ENCODE data around the gene INHBC.

The INHBC gene

GRCh38 chr12:57428965-57429364, 5.6 kb upstream of the INHBC start:
- no peak for DNase-seq (ENCODE audit: low read depth in 1 of 2, low spot score in 1 of 2)
- no peaks in the 10 kb centered on the region for H3K27me3 ChIP-seq (ENCODE audit: insufficient read depth, poor library complexity, severe bottlenecking)
- TF ChIP-seq CTCF (IDR thresholded peaks at IDR 0.05; ENCODE audit: insufficient read depth, low read length), result no peak
- TF ChIP-seq POLR2AphosphoS5 (IDR thresholded peaks at IDR 0.05; ENCODE audit: low read depth), result no peak
- no peak for TF ChIP-seq REST (IDR thresholded peaks at IDR 0.05; ENCODE audit: insufficient replicate concordance, low read depth)
- TF ChIP-seq SPI1 (IDR thresholded peaks at IDR 0.05; ENCODE audit: borderline replicate concordance, low read depth), result no peak
- no peak for TF ChIP-seq GABPA (IDR thresholded peaks at IDR 0.05; ENCODE audit: low read depth)
- no peak overlapping the region for H3K4me3 ChIP-seq (replicated peaks; ENCODE audit: insufficient read depth, low read length)
- H3K27ac ChIP-seq (replicated peaks), result peak overlapping the region; percentile 89

- no peak for DNase-seq (ENCODE audit: low read depth in 1 of 2, low spot score in 1 of 2)
- no peaks in the 10 kb centered on the region for H3K27me3 ChIP-seq (ENCODE audit: insufficient read depth, poor library complexity, severe bottlenecking)
- peak overlapping the region; percentile 58 for H3K4me3 ChIP-seq (replicated peaks; ENCODE audit: insufficient read depth, low read length)
- TF ChIP-seq GABPA (IDR thresholded peaks at IDR 0.05; ENCODE audit: low read depth) (no peak), POLR2AphosphoS5 (IDR thresholded peaks at IDR 0.05; ENCODE audit: low read depth) (no peak), SPI1 (IDR thresholded peaks at IDR 0.05; ENCODE audit: borderline replicate concordance, low read depth) (no peak), CTCF (IDR thresholded peaks at IDR 0.05; ENCODE audit: insufficient read depth, low read length) (no peak), REST (IDR thresholded peaks at IDR 0.05; ENCODE audit: insufficient replicate concordance, low read depth) (no peak)
- peak overlapping the region; percentile 89 for H3K27ac ChIP-seq (replicated peaks)
These were observed 5.0 kb upstream of the INHBC start for GRCh38 chr12:57429473-57430111.

DNA sequence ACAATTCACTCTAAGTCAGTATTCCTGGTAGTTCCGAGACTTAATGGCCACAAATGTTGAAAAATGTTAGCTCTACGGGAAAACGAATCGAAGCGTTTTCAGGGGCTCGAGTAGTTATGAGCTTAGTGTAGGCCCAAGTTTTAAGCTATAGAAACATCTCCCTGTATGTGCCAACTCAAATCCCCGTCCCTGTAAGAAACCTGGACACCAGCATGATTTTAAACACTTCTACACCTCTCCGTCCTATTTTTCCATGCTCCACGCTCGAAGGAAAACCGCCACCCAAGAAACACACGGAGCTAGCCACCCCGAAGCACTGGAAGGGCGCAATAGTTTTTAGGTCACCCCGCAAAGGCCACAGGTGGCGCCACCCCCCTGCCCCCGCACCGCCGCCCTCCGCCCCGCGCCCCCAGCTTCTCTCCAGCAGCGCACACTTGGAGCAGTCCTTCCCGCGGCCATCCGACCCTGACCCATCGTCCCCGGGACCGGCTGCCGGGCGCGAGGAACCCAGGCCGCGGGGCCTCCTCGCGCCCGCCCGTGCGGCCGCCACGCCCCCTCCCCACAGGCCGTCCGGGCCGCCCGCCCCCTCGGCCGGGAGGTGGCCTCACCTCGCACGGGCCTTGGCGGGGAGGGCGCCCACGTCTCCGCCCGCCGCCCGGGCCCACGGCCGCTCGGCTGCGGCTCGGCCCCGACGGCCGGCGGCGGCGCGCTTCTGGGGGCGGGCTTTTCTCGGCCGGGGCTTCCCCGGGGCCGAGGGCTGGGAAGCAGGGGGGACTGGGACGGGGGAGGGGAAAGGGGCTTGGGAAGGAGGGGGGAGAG, 4.3 kb upstream of the INHBC start:
- Histone ChIP-seq H3K27me3 (ENCODE audit: insufficient read depth, poor library complexity, severe bottlenecking) (no peaks in the 10 kb centered on the region), H3K27ac (replicated peaks) (peak overlapping the region; percentile 89), H3K4me3 (replicated peaks; ENCODE audit: insufficient read depth, low read length) (peak overlapping the region; percentile 58)
- no peak for TF ChIP-seq CTCF (IDR thresholded peaks at IDR 0.05; ENCODE audit: insufficient read depth, low read length)
- TF ChIP-seq SPI1 (IDR thresholded peaks at IDR 0.05; ENCODE audit: borderline replicate concordance, low read depth), result no peak
- TF ChIP-seq POLR2AphosphoS5 (IDR thresholded peaks at IDR 0.05; ENCODE audit: low read depth), result 0 out of 2 replicates have a peak, but pooled peaks have one; percentile 20
- peak; percentile 40 to 51 for DNase-seq (ENCODE audit: low read depth in 1 of 2, low spot score in 1 of 2)

All from HL-60 (cell line).